Muscle layer of duodenum (tissue), 2 donors: ENCODE measurements around the gene PHLPP1.
"Not testable (repeated sequence)": the region's sequence is repeated elsewhere in the genome, so short reads cannot be mapped to it uniquely, and the experiment has no call there.

Source experiments
- H3K27ac ChIP-seq: one replicate; pipeline ENCODE4 v1.7.0; 2013; ENCODE audit warnings: mild to moderate bottlenecking, low read length
- H3K27me3 ChIP-seq: one replicate; pipeline ENCODE4 v1.7.0; 2013; ENCODE audit warnings: low read depth, mild to moderate bottlenecking, control low read depth, low read length
- H3K36me3 ChIP-seq, 2 donors: one replicate each; pipeline ENCODE4 v1.7.0; 2013; ENCODE audit warnings: low read length in 2 of 2, control low read depth in 1 of 2, mild to moderate bottlenecking in 1 of 2; ENCODE audit not compliant: insufficient read depth in 2 of 2, control insufficient read depth in 1 of 2
- H3K4me1 ChIP-seq, 2 donors: one replicate each; pipeline ENCODE4 v1.7.0; 2013; ENCODE audit warnings: low read length in 2 of 2, mild to moderate bottlenecking in 2 of 2, control low read depth in 1 of 2, moderate library complexity in 1 of 2; ENCODE audit not compliant: insufficient read depth in 2 of 2, control insufficient read depth in 1 of 2
- H3K4me3 ChIP-seq, 2 donors: one replicate each; pipeline ENCODE4 v1.7.0; 2013; ENCODE audit warnings: low read length in 2 of 2, low read depth in 1 of 2, mild to moderate bottlenecking in 1 of 2
- H3K9me3 ChIP-seq, 2 donors: one replicate each; pipeline ENCODE4 v1.7.0; 2013; ENCODE audit warnings: low read length in 2 of 2, control low read depth in 1 of 2, mild to moderate bottlenecking in 1 of 2; ENCODE audit not compliant: control insufficient read depth in 1 of 2
- donor health status: healthy.

Gene PHLPP1

GRCh38 chr18:62797329-62797728 is 82.0 kb downstream of the PHLPP1 start:
- peaks cover 0 to 20% of the 10 kb centered on the region in 2 donors for H3K4me1 ChIP-seq
- no peak overlapping the region for H3K4me3 ChIP-seq
- no peaks in the 10 kb centered on the region for H3K36me3 ChIP-seq
- H3K27me3 ChIP-seq, result no peaks in the 10 kb centered on the region
- H3K27ac ChIP-seq, result no peak overlapping the region
- H3K9me3 ChIP-seq, result no peaks in the 10 kb centered on the region

DNA sequence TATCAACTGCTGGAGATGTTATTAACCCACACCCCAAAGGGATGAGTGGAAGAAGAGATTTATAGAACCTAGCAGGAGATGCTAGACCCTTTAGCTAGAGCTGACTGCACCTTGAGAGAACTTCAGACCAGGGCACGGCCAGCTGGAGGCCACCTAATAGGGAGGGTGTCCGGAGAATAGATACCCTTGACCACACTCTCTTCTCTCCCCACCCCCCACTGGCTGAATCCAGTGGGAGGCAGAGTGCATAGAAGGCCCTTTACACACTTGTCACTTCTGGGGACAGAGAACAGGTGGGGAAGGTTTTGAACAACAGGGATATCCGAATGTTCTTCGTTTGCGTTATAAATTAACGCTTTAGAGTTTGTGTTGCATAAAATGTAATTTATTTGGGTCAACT is 84.6 kb downstream of the PHLPP1 start:
- no peak overlapping the region for H3K4me3 ChIP-seq
- H3K27me3 ChIP-seq, result no peaks in the 10 kb centered on the region
- H3K36me3 ChIP-seq, result no peaks in the 10 kb centered on the region
- peaks cover 0 to 20% of the 10 kb centered on the region in 2 donors for H3K4me1 ChIP-seq
- H3K9me3 ChIP-seq, result no peaks in the 10 kb centered on the region
- no peak overlapping the region for H3K27ac ChIP-seq

DNA sequence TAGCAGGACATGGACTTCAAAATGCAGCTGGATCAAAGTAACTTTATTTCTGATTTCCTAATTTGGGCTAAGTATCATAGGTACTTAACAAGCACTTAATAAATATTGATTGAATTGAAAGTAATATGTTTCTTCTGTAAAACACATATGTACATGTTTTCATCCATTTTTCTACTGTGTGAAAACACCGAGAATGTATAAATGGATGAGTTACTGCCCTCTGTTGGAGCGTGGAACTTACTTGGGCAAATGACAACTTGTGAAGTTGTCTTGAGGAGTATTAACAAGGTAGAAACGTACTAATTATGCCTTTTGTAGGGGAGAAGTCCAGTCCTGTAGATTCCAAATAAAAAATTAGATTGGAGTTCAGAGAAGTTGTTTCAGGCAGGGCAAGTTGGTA is 87.2 kb downstream of the PHLPP1 start:
- H3K27ac ChIP-seq, result no peak overlapping the region

DNA sequence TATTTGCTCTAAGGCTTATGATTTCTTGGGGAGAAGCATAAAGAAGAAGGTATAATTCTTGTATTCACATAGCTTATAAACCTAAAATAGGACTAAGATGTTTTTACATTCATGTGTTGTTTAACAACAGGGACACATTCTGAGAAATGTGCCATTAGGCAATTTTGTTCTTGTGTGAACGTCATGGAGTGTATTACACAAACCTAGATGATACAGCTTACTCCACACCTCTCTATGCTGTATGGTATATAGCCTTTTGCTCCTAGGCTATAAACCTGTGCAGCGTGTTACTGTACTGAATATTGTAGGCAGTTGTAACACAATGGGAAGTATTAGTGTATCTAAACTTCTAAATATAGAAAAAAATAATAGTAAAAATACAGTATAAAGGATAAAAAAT is 92.1 kb downstream of the PHLPP1 start:
- H3K4me3 ChIP-seq, result no peak overlapping the region
- H3K27me3 ChIP-seq, result no peaks in the 10 kb centered on the region
- H3K9me3 ChIP-seq, result no peaks in the 10 kb centered on the region
- H3K27ac ChIP-seq, result no peak overlapping the region
- peaks cover 0 to 3% of the 10 kb centered on the region in 2 donors for H3K4me1 ChIP-seq
- H3K36me3 ChIP-seq, result no peaks in the 10 kb centered on the region

More for the DNA sequence above, 87.2 kb downstream of the PHLPP1 start:
- H3K27me3 ChIP-seq, result no peaks in the 10 kb centered on the region
- H3K9me3 ChIP-seq, result no peaks in the 10 kb centered on the region
- no peak overlapping the region for H3K4me3 ChIP-seq
- H3K4me1 ChIP-seq, result peaks cover 0 to 12% of the 10 kb centered on the region in 2 donors
- no peaks in the 10 kb centered on the region for H3K36me3 ChIP-seq

DNA sequence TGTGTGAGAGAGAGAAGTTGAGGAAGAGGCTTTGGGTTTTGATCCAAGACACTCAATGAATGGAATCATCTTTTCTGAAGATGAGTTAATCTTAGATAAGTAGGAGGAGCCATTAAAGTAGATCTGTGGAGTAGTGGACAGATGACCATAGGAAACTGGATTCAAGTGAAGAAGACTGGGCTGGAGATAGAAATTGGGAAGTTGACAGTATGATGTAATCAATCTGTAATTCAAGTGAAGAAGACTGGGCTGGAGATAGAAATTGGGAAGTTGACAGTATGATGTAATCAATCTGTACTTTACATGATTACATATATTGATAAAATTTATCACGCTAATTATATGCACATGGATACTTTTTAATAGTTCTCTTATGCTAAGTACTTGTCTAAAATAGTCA is 92.8 kb downstream of the PHLPP1 start:
- Histone ChIP-seq H3K9me3 (no peaks in the 10 kb centered on the region), H3K4me1 (peaks cover 0 to 3% of the 10 kb centered on the region in 2 donors), H3K4me3 (no peak overlapping the region), H3K27ac (no peak overlapping the region), H3K27me3 (no peaks in the 10 kb centered on the region), H3K36me3 (no peaks in the 10 kb centered on the region)

- not testable (repeated sequence) for H3K4me3 ChIP-seq, H3K9me3 ChIP-seq, H3K36me3 ChIP-seq, H3K4me1 ChIP-seq, H3K27ac ChIP-seq, H3K27me3 ChIP-seq
Observed at GRCh38 chr18:62809445-62809844, 94.1 kb downstream of the PHLPP1 start.

DNA sequence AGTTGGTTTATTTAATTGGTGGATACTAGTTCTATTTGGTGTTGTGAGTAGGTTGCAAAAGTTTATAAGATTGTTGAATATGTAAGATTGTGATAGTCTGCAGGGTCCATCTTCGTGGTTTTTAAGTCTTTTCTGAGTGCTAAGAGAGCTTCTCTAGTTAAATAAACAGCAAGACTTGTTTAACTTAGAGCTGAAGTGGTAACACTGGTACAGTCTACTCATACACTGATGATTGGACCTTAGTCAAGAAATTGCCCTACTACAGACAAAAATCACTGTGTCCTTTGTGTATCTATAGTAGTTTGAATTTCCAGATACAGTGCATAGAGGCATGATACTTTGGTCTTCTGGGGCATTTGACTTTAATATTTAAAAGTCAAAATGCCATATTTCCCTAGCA is 94.6 kb downstream of the PHLPP1 start:
- Histone ChIP-seq H3K9me3 (no peaks in the 10 kb centered on the region), H3K4me3 (no peak overlapping the region), H3K27ac (no peak overlapping the region), H3K36me3 (no peaks in the 10 kb centered on the region), H3K27me3 (no peaks in the 10 kb centered on the region), H3K4me1 (peaks cover 3% of the 10 kb centered on the region in 2 donors)

- Histone ChIP-seq H3K4me1 (peaks cover 3% of the 10 kb centered on the region in 2 donors), H3K36me3 (no peaks in the 10 kb centered on the region), H3K4me3 (no peak overlapping the region)
Observed at GRCh38 chr18:62810682-62811081, 95.3 kb downstream of the PHLPP1 start.

GRCh38 chr18:62811674-62812073 is 96.3 kb downstream of the PHLPP1 start:
- Histone ChIP-seq H3K27ac (no peak overlapping the region), H3K9me3 (no peaks in the 10 kb centered on the region), H3K4me3 (no peak overlapping the region), H3K4me1 (peaks cover 3% of the 10 kb centered on the region in 2 donors), H3K36me3 (no peaks in the 10 kb centered on the region), H3K27me3 (no peaks in the 10 kb centered on the region)

More at GRCh38 chr18:62810682-62811081, 95.3 kb downstream of the PHLPP1 start:
- no peaks in the 10 kb centered on the region for H3K9me3 ChIP-seq
- no peak overlapping the region for H3K27ac ChIP-seq
- H3K27me3 ChIP-seq, result no peaks in the 10 kb centered on the region

DNA sequence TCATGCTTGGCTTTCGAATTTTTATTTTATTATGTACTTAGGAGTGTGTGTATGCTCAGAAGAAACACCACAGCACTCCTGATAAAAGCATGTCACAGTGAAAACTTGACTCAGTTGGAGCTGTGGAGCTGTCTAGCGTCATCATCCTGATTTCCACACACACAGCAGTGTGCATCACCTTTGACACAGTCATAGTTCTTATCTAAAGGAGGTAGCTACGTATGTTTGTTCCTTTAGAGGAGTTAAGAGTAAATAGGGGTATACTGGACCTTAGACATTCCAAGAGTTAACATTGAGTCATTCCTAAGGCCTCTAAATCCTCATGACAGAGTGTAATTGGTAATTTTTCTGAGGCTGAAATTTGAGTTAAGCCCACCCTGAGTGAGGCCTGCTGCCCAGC is 96.9 kb downstream of the PHLPP1 start:
- no peaks in the 10 kb centered on the region for H3K36me3 ChIP-seq
- no peak overlapping the region for H3K4me3 ChIP-seq
- H3K27ac ChIP-seq, result no peak overlapping the region
- no peaks in the 10 kb centered on the region for H3K27me3 ChIP-seq
- no peaks in the 10 kb centered on the region for H3K9me3 ChIP-seq
- H3K4me1 ChIP-seq, result peaks cover 3% of the 10 kb centered on the region in 2 donors

- Histone ChIP-seq H3K27ac (no peak overlapping the region), H3K4me1 (peaks cover 3% of the 10 kb centered on the region in 2 donors), H3K9me3 (no peaks in the 10 kb centered on the region), H3K4me3 (no peak overlapping the region), H3K36me3 (no peaks in the 10 kb centered on the region), H3K27me3 (no peaks in the 10 kb centered on the region)
Observed at GRCh38 chr18:62812876-62813275, 97.5 kb downstream of the PHLPP1 start.

DNA sequence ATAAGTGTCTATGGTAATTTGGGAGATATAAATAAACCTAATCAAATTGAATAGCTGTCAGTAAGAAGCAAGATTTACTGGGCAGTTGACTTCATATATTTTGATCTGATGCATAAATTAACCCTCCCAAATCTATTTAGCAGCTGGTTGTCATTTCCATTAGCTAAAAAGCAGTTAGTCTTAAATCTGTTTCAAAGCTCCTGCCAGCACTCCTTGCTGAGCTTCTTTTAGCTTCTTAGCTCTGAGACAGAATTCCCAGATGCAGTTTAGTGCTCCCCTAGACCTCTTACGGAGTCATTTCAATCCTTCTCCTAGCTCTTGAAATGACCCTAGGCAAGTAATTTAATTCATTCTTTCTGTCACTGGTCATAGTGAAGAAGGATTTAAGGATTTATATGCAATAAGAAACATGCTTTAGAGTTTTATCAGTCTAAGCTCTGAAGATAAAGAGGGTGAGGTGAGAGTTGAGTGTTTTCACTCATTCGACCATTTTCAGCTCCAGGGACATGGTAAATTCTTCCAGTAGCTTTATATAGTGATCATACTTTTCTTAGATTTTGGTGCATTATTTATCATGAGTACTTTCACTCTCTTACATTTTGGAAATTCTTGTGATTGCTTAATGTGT is 98.9 kb downstream of the PHLPP1 start:
- peaks cover 3% of the 10 kb centered on the region in 2 donors for H3K4me1 ChIP-seq
- H3K9me3 ChIP-seq, result no peaks in the 10 kb centered on the region
- no peaks in the 10 kb centered on the region for H3K36me3 ChIP-seq
- no peak overlapping the region for H3K27ac ChIP-seq
- H3K27me3 ChIP-seq, result no peaks in the 10 kb centered on the region
- no peak overlapping the region for H3K4me3 ChIP-seq
